Urinary bladder (tissue), 4 donors: Measurements from ENCODE around the gene TBKBP1. TPM values are rescaled to one million over a fixed set of nuclear protein-coding genes. Genes with fewer than 3 reads are reported as not detected.
"Not testable (repeated sequence)": the region's sequence is repeated elsewhere in the genome, so short reads cannot be mapped to it uniquely, and the experiment has no call there.

ENCODE experiments used
- DNase-seq: peaks from one replicate; pipeline ENCODE4 v3.0.0-alpha.2; 2015; ENCODE audit errors: extremely low spot score
- H3K27ac ChIP-seq: one replicate; pipeline ENCODE4 v1.5.1; 2013; ENCODE audit warnings: low read depth, mild to moderate bottlenecking, moderate library complexity
- H3K36me3 ChIP-seq: one replicate; pipeline ENCODE4 v1.6.1; 2013; ENCODE audit warnings: mild to moderate bottlenecking, moderate library complexity; ENCODE audit not compliant: insufficient read depth
- H3K4me1 ChIP-seq: one replicate; pipeline ENCODE4 v1.6.1; 2013; ENCODE audit warnings: mild to moderate bottlenecking, moderate library complexity; ENCODE audit not compliant: insufficient read depth
- H3K4me3 ChIP-seq: one replicate; pipeline ENCODE4 v1.5.1; 2013; ENCODE audit warnings: low read depth, low read length
- WGBS: extraction: QIAGEN DNeasy Blood & Tissue Kit; methylation state at CpG from one replicate; pipeline ENCODE4 v1.1.7; 2013; 5-methylcytosine and 5-hydroxymethylcytosine counted together
- polyA plus RNA-seq: library from polyadenylated mRNA; stranded (reverse); fragments of 200-250 nt; gene quantifications from one replicate; pipeline ENCODE4 v1.2.3, GENCODE V29; 2013
- total RNA-seq: library from RNA; depleted of rRNA; stranded (reverse); fragments of >200 nt; gene quantifications from one replicate; pipeline ENCODE4 v1.2.3, GENCODE V29; 2014
- donor health status: healthy with polysubstance abuse.
- donor health status: healthy.

TBKBP1 gene
- total and polyA plus RNA-seq, 2 donors, result 5.5 to 19.1 TPM

- Histone ChIP-seq H3K27ac (no peak overlapping the region), H3K36me3 (peaks cover 7% of the 10 kb centered on the region), H3K4me1 (no peaks in the 10 kb centered on the region), H3K4me3 (no peak overlapping the region)
- no peak for DNase-seq
Measured at GRCh38 chr17:47664624-47664941, 29.4 kb upstream of the TBKBP1 start.

- H3K27ac ChIP-seq, result no peak overlapping the region
- H3K36me3 ChIP-seq, result peaks cover 10% of the 10 kb centered on the region
- no peak overlapping the region for H3K4me3 ChIP-seq
- no peak for DNase-seq
- WGBS, result 79% methylated on average over 3 of the region's 3 CpGs
- H3K4me1 ChIP-seq, result no peaks in the 10 kb centered on the region
Measured at GRCh38 chr17:47665655-47666054, 28.3 kb upstream of the TBKBP1 start.

DNA sequence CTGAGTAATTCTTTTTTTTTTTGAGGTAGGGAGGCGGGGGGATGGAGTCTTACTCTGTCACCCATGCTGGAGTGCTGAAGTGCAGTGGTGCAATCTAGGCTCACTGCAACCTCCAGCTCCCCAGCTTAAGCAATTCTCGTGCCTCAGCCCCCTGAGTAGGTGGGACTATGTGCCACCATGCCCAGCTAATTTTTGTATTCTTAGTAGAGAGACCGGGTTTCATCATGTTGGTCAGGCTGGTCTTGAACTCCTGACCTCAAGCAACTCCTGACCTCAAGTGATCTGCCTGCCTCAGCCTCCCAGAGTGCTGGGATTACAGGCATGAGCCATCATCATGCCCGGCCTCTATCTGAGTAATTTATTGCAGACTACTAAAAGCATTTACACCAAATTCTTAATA is 24.9 kb upstream of the TBKBP1 start:
- Histone ChIP-seq H3K4me3 (no peak overlapping the region), H3K4me1 (no peaks in the 10 kb centered on the region), H3K36me3 (peaks cover 24% of the 10 kb centered on the region), H3K27ac (no peak overlapping the region)
- no peak for DNase-seq
- 92% methylated on average over 4 of the region's 4 CpGs for WGBS

DNA sequence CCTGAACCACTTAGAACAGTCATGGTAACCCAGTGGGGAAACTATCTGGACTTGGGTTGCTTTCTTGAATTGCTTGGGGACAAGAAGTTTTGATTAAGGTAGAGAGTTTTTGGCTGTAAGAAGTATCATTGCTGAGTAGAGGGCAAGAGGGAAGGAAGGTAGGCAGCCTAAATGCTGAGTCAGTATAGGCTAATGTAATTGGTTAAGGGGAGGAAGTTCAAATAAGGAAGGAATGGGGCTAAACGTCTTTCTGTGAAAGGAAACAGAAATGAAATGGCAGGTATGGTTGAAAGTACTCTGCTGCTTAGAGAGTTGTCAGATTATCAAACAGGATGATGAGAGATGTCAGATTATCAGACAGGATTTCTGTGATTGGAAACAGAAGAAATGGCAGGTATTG is 23.9 kb upstream of the TBKBP1 start:
- WGBS, result 29% methylated on average over 1 of the region's 1 CpG
- H3K36me3 ChIP-seq, result peaks cover 30% of the 10 kb centered on the region

GRCh38 chr17:47674499-47674898 is 19.5 kb upstream of the TBKBP1 start:
- Histone ChIP-seq H3K36me3 (peaks cover 41% of the 10 kb centered on the region), H3K4me3 (no peak overlapping the region), H3K4me1 (no peaks in the 10 kb centered on the region), H3K27ac (no peak overlapping the region)
- DNase-seq, result no peak
- 88% methylated on average over 4 of the region's 4 CpGs for WGBS

More for the DNA sequence above, 23.9 kb upstream of the TBKBP1 start:
- H3K27ac ChIP-seq, result no peak overlapping the region
- H3K4me3 ChIP-seq, result no peak overlapping the region
- DNase-seq, result no peak
- no peaks in the 10 kb centered on the region for H3K4me1 ChIP-seq

DNA sequence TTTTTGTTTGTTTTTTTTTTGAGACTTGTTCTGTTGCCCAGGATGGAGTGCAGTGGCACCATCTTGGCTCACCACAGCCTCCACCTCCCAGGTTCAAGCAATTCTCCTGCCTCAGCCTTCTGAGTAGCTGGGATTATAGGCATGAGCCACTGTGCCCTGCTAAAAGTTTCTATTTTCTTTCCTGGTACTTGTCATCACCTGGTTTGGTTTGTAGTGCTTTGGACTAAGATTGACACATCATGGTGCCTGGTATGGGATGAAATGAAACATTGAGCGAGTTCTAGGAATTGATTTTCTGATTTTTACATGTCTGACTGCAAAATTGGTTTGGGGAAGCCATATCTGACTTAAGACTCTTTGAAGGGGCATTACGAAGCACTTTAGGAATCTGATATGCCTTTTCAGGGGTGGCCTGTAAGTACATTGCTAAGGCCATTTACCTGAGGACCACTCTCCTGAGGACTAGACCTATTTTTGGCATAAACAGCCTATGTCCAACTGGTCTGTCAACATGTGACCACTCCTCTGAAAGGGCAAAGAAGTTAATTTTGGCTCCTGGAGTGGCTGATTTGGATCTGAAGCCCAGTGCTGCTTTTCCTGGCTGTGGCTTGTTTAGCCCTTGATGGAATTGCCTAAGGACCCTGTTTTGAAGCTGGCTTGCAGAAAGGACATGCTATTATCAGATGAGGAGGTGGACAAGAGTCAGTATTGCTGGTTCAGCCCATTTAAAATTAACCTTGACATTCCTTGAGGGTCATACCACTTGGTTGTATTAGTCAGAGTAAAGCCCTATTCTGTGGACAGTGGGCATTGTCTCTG is 18.4 kb upstream of the TBKBP1 start:
- DNase-seq, result no peak
- no peaks in the 10 kb centered on the region for H3K4me1 ChIP-seq
- H3K4me3 ChIP-seq, result no peak overlapping the region
- H3K27ac ChIP-seq, result no peak overlapping the region
- peaks cover 38% of the 10 kb centered on the region for H3K36me3 ChIP-seq
- 91% methylated on average over 2 of the region's 2 CpGs for WGBS

DNA sequence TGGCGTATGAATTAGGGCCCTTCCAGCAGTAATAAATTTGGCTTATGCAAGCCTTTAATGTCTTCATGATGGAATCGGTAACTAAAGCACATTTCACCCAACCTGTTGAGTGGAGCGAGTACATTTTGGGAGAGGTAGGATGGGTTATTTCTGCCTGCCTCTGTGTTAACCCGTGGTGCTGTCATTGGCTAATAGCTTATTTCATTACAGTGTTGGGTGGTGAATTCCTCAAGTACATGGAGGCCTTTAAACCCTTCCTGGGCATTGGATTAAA is 17.8 kb upstream of the TBKBP1 start:
- Histone ChIP-seq H3K4me3 (no peak overlapping the region), H3K4me1 (no peaks in the 10 kb centered on the region), H3K36me3 (peaks cover 35% of the 10 kb centered on the region), H3K27ac (no peak overlapping the region)
- 93% methylated on average over 4 of the region's 4 CpGs for WGBS
- no peak for DNase-seq

DNA sequence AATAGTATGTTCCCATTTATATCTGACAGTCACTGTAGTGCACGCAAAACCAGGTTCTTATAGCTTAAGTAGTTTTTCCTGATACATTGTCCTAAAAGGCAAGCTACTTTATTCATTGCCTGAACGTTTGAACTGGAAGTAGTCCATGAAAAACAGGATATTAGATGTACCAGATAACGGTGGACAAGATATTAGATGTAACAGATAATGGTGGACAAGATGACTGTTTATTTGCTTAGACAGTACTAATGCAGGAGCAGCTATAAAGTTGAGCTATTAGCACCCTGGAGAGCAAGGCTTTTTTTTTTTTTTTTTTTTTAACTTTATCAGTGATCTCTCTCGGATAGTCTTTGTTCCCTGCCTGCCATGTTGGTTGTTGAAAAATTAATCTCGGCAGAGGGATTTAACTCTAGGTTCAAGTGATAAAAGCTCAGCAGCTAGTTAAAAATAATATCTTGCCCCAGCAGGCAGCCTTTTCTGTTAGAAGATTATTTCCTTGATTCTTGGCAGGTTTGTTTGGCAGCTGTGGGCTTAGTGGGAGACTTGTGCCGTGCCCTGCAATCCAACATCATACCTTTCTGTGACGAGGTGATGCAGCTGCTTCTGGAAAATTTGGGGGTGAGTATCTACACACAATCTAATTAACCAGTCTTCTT is 17.3 kb upstream of the TBKBP1 start:
- Histone ChIP-seq H3K4me3 (no peak overlapping the region), H3K36me3 (peaks cover 34% of the 10 kb centered on the region), H3K27ac (no peak overlapping the region), H3K4me1 (no peaks in the 10 kb centered on the region)
- WGBS, result 71% methylated on average over 7 of the region's 7 CpGs
- no peak for DNase-seq

DNA sequence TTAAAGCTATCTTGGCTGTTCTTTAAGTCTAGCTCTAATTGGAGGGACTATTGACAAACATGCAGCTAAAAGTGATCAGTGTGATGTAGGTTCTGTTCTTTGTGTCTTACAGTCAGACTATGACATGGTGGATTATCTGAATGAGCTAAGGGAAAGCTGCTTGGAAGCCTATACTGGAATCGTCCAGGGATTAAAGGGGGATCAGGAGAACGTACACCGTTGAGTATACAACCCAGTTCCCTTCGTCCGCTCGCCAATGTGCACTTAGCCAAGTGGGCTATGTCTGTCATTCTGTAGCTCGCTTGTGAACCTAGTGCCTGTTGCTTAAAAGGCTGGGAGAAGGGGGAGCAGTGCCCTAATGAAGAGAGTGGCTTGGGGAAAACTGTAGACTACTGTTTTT is 15.8 kb upstream of the TBKBP1 start:
- DNase-seq, result no peak
- no peak overlapping the region for H3K27ac ChIP-seq
- 63% methylated on average over 7 of the region's 7 CpGs for WGBS
- no peak overlapping the region for H3K4me3 ChIP-seq
- H3K4me1 ChIP-seq, result no peaks in the 10 kb centered on the region
- peaks cover 33% of the 10 kb centered on the region for H3K36me3 ChIP-seq

- no peak overlapping the region for H3K4me3 ChIP-seq
- H3K4me1 ChIP-seq, result no peaks in the 10 kb centered on the region
- H3K36me3 ChIP-seq, result peaks cover 16% of the 10 kb centered on the region
- whole genome bisulfite sequencing, result 90% methylated on average over 2 of the region's 2 CpGs
- H3K27ac ChIP-seq, result no peak overlapping the region
- no peak for DNase-seq
Measured at GRCh38 chr17:47682138-47682537, 11.8 kb upstream of the TBKBP1 start.

GRCh38 chr17:47682727-47683126 is 11.2 kb upstream of the TBKBP1 start:
- DNase-seq, H3K4me3 ChIP-seq, H3K4me1 ChIP-seq, H3K27ac ChIP-seq: not testable (repeated sequence)
- 77% methylated on average over 4 of the region's 4 CpGs for WGBS
- peaks cover 16% of the 10 kb centered on the region for H3K36me3 ChIP-seq

GRCh38 chr17:47684025-47684424 is 9.9 kb upstream of the TBKBP1 start:
- Histone ChIP-seq H3K4me1 (no peaks in the 10 kb centered on the region), H3K36me3 (peaks cover 8% of the 10 kb centered on the region), H3K4me3 (no peak overlapping the region), H3K27ac (no peak overlapping the region)
- 85% methylated on average over 4 of the region's 4 CpGs for WGBS
- no peak for DNase-seq

DNA sequence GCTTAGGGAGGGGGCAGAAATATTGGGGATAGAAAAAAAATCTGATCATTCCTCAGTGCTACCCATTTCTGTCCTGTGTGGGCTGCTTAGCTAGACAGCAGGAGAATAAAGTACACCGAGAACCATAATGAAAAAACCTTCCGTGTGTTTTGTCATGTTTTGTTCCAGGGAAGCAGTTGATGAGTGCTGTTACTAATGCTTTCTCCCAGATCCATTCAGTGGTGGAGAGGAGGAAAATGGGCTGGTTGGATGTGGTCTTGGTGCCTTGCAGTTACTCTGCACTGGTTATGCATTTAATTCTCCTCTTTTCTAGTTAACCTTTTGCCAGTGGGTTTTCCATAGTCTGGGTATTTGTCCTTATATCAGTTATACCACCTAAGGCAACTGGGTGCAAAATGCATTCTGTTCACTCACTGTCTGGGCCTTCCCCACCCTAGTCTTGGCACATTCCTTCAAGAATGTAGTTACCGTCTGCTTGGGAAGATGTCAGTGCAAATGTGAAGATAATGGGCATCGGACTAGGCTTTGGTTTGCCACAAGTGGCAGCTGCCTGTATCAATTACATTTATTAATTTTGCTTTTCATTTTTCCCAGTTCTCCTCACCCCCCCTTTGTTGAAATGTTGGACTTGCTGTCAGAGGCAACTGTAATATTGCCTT is 9.3 kb upstream of the TBKBP1 start:
- H3K4me3 ChIP-seq, result no peak overlapping the region
- no peaks in the 10 kb centered on the region for H3K4me1 ChIP-seq
- no peak overlapping the region for H3K27ac ChIP-seq
- H3K36me3 ChIP-seq, result peaks cover 8% of the 10 kb centered on the region
- no peak for DNase-seq
- WGBS, result 86% methylated on average over 4 of the region's 4 CpGs

- H3K27ac ChIP-seq, result no peak overlapping the region
- WGBS, result 78% methylated on average over 4 of the region's 4 CpGs
- no peaks in the 10 kb centered on the region for H3K4me1 ChIP-seq
- H3K4me3 ChIP-seq, result no peak overlapping the region
- H3K36me3 ChIP-seq, result peaks cover 8% of the 10 kb centered on the region
- no peak for DNase-seq
Measured at GRCh38 chr17:47685556-47686275, 8.2 kb upstream of the TBKBP1 start.
